Prostate gland (tissue), 2 donors: ENCODE results near the gene CLIP4. TPM values are rescaled to one million over a fixed set of nuclear protein-coding genes. Genes with fewer than 3 reads are reported as not detected.

Source experiments
- DNase-seq: peaks from one replicate; pipeline ENCODE4 v3.0.0-alpha.2; 2019; ENCODE audit warnings: low spot score
- H3K27ac ChIP-seq, 2 donors: fragments of 200-600 bp; sonication (generic); 2 replicates each; pipeline ENCODE4 v1.5.1; 2017 to 2019
- H3K27me3 ChIP-seq: fragments of 200-600 bp; sonication (generic); replicated peaks from 2 replicates; pipeline ENCODE4 v1.5.1; 2019; ENCODE audit not compliant: insufficient read depth
- H3K36me3 ChIP-seq, 2 donors: fragments of 200-600 bp; sonication (generic); 1 replicate in 1 of 2; 2 replicates in 1 of 2; pipeline versions ENCODE4 v1.5.1 to v1.8.1; 2017 to 2019
- H3K4me1 ChIP-seq: fragments of 200-600 bp; sonication (generic); replicated peaks from 2 replicates; pipeline ENCODE4 v1.5.1; 2019
- H3K4me3 ChIP-seq, 2 donors: fragments of 200-600 bp; sonication (generic); 2 replicates each; pipeline ENCODE4 v1.5.1; 2017 to 2019
- H3K9me3 ChIP-seq: fragments of 200-600 bp; sonication (generic); 2 replicates; pipeline ENCODE4 v1.5.1; 2017
- CTCF ChIP-seq, 4 experiments: fragments of 200-600 bp in 2 of 4; fragments of 450-650 bp in 2 of 4; sonication (generic) in 2 of 4; IDR thresholded peaks; 1 replicate in 3 of 4; 2 replicates in 1 of 4; pipeline ENCODE4 v1.5.1; 2016 to 2019; ENCODE audit warnings: antibody characterized with exemption in 4 of 4, mild to moderate bottlenecking in 2 of 4, moderate library complexity in 2 of 4
- POLR2A ChIP-seq: fragments of 450-650 bp; IDR thresholded peaks from one replicate; pipeline ENCODE4 v1.6.1; 2016; ENCODE audit warnings: antibody characterized with exemption, mild to moderate bottlenecking
- POLR2AphosphoS5 ChIP-seq: sonication (generic); formaldehyde crosslinking; IDR thresholded peaks from one replicate; pipeline ENCODE4 v1.6.1; 2017; ENCODE audit warnings: antibody characterized with exemption
- WGBS: methylation state at CpG from one replicate; pipeline ENCODE4 v1.1.5; 2018; 5-methylcytosine and 5-hydroxymethylcytosine counted together
- intact Hi-C: fragments of 100-400 bp; cut with DNase I; formaldehyde crosslinking; loops from one replicate; pipeline ENCODE4 v1.14.2; 2022
- total RNA-seq, 2 donors: library from RNA; depleted of rRNA; stranded (reverse); fragments of >200 nt; gene quantifications; one replicate each; pipeline ENCODE4 v1.1.0, GENCODE V29; 2016

Gene CLIP4
- total RNA-seq, 2 donors from 2014 or later: 26.1 to 30.3 TPM

DNA sequence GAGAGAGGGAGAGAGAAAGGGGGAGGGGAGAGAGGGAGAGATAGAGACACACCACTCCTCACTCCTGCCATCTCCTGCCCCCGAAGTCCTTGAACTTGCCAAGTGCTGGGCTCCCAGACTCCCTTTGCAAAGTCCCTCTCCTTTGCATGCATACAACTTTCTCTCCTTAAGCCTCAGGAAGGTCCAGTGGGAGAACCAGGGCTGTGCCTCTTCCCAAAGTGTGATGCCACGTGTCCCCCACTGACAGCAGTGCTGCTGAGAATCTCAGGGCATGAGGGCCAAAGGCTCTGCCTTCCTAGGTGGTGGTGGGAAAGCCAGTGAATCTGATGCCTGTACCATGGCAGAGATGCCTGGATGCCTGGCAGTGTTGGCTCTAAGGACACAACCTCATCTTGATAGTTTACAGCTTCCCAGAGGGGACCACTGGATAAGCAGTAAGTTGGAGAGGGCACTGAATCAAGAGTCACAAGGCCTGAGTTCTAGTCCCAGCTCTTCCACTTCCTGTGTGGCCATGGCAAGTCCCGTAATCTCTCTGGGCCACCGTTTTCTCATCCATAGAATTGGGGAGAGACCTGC is 103.4 kb downstream of the CLIP4 start:
- no peaks in the 10 kb centered on the region for H3K9me3 ChIP-seq
- H3K36me3 ChIP-seq: no peaks in the 10 kb centered on the region
- H3K4me1 ChIP-seq: no peaks in the 10 kb centered on the region
- no peaks in the 10 kb centered on the region for H3K27me3 ChIP-seq
- WGBS: 86% methylated on average over 4 of the region's 4 CpGs
- H3K4me3 ChIP-seq: no peak overlapping the region
- H3K27ac ChIP-seq: no peak overlapping the region
- no peak for DNase-seq
- TF ChIP-seq POLR2AphosphoS5 (no peak), POLR2A (no peak), CTCF (IDR thresholded peaks at IDR 0.05) (no peak)
- intact Hi-C loops: loop anchor here (10.0 kb wide), 1 partner anchor 626 kb away; no protein-coding TSS in a partner anchor

GRCh38 chr2:29219374-29219773 is 104.2 kb downstream of the CLIP4 start:
- no peaks in the 10 kb centered on the region for H3K36me3 ChIP-seq
- DNase-seq: no peak
- H3K4me3 ChIP-seq: no peak overlapping the region
- TF ChIP-seq POLR2AphosphoS5 (no peak), CTCF (IDR thresholded peaks at IDR 0.05) (no peak), POLR2A (no peak)
- no peaks in the 10 kb centered on the region for H3K27me3 ChIP-seq
- 98% methylated on average over 4 of the region's 4 CpGs for WGBS
- intact Hi-C loops: loop anchor here (10.0 kb wide), 1 partner anchor 625 kb away; no protein-coding TSS in a partner anchor
- H3K9me3 ChIP-seq: no peaks in the 10 kb centered on the region
- H3K27ac ChIP-seq: no peak overlapping the region
- H3K4me1 ChIP-seq: no peaks in the 10 kb centered on the region

- intact Hi-C loops: no loop called here
- Histone ChIP-seq H3K27me3 (no peaks in the 10 kb centered on the region), H3K36me3 (no peaks in the 10 kb centered on the region), H3K4me3 (no peak overlapping the region), H3K9me3 (no peaks in the 10 kb centered on the region), H3K4me1 (no peaks in the 10 kb centered on the region), H3K27ac (no peak overlapping the region)
- no peak for TF ChIP-seq POLR2AphosphoS5
- 88% methylated on average over 12 of the region's 12 CpGs for WGBS
- no peak for DNase-seq
Measured at GRCh38 chr2:29220506-29221270, 105.5 kb downstream of the CLIP4 start.

DNA sequence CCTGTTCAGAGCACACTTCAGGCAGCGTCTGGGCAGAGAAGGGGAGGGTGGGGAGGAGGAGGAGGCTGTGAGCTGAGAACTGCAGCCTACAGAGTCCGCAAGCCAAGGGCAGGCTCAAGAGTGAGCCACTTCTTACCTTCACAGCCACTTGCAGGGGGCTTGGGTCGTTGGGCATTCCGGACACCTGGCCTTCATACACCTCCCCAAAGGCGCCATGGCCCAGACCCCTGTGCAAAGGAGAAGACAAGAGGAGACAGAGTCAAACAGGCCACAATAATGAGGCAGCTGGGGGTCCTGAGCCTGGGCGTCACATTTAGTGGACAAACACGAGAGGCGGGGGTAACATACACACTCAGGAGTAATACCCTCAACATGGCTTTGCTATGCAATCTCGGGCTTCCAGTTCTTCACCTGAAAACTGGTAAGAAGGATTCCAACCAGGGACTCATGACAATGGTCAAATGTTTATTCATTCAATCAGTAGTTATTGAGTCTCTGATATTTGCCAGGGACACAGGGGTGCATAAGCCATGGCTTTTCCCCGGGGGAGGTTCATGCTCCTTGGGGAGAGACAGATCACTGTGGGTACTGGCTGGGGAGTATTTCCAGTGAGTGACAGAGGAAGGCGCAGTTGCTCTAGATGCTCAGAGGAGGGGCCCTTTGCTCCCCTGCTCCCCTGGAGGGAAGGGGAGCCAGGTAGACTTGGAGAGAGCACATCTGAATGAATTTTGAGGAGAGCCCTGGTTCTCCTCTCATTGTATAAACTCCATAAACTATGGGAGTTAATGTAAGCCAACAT is 107.4 kb downstream of the CLIP4 start:
- H3K36me3 ChIP-seq: no peaks in the 10 kb centered on the region
- intact Hi-C loops: no loop called here
- no peaks in the 10 kb centered on the region for H3K4me1 ChIP-seq
- no peak overlapping the region for H3K4me3 ChIP-seq
- WGBS: 82% methylated on average over 11 of the region's 11 CpGs
- no peak overlapping the region for H3K27ac ChIP-seq
- DNase-seq: no peak
- no peaks in the 10 kb centered on the region for H3K27me3 ChIP-seq
- no peaks in the 10 kb centered on the region for H3K9me3 ChIP-seq
- TF ChIP-seq POLR2AphosphoS5 (no peak), POLR2A (no peak), CTCF (IDR thresholded peaks at IDR 0.05) (no peak)

- TF ChIP-seq CTCF (IDR thresholded peaks at IDR 0.05): no peak
- no peak for TF ChIP-seq POLR2A
- no peak for TF ChIP-seq POLR2AphosphoS5
- 93% methylated on average over 11 of the region's 11 CpGs for WGBS
- no peak overlapping the region for H3K4me3 ChIP-seq
- no peak for DNase-seq
- H3K4me1 ChIP-seq: no peaks in the 10 kb centered on the region
- H3K9me3 ChIP-seq: no peaks in the 10 kb centered on the region
- no peaks in the 10 kb centered on the region for H3K36me3 ChIP-seq
- no peaks in the 10 kb centered on the region for H3K27me3 ChIP-seq
- no peak overlapping the region for H3K27ac ChIP-seq
- intact Hi-C loops: no loop called here
Measured at GRCh38 chr2:29223257-29223656, 108.0 kb downstream of the CLIP4 start.
